Uterus (tissue), 4 donors: ENCODE measurements around the gene OTOG. TPM values are rescaled to one million over a fixed set of nuclear protein-coding genes. Genes with fewer than 3 reads are reported as not detected.

Source experiments
- DNase-seq, 2 donors: peaks; one replicate each; pipeline ENCODE4 v3.0.0-alpha.2; 2019 to 2020
- H3K27ac ChIP-seq, 2 donors: fragments of 200-600 bp; sonication (generic); 1 replicate in 1 of 2; 2 replicates in 1 of 2; pipeline ENCODE4 v1.5.1; 2016 to 2018
- H3K27me3 ChIP-seq, 2 donors: fragments of 200-600 bp; sonication (generic); one replicate each; pipeline ENCODE4 v1.5.1; 2018 to 2019; ENCODE audit warnings: control low read depth in 1 of 2
- H3K36me3 ChIP-seq, 2 donors: fragments of 200-600 bp; sonication (generic); one replicate each; pipeline ENCODE4 v1.5.1; 2019; ENCODE audit warnings: control low read depth in 1 of 2
- H3K4me1 ChIP-seq, 2 donors: fragments of 200-600 bp; sonication (generic); one replicate each; pipeline ENCODE4 v1.5.1; 2018 to 2019; ENCODE audit warnings: control low read depth in 1 of 2
- H3K4me3 ChIP-seq, 2 donors: fragments of 200-600 bp; sonication (generic); 1 replicate in 1 of 2; 2 replicates in 1 of 2; pipeline ENCODE4 v1.5.1; 2018 to 2019; ENCODE audit warnings: mild to moderate bottlenecking in 1 of 2
- H3K9me3 ChIP-seq, 2 donors: fragments of 200-600 bp; sonication (generic); one replicate each; pipeline ENCODE4 v1.5.1; 2019; ENCODE audit warnings: control low read depth in 1 of 2
- CTCF ChIP-seq, 4 experiments: fragments of 200-600 bp in 2 of 4; fragments of 450-650 bp in 2 of 4; sonication (generic) in 2 of 4; IDR thresholded peaks; one replicate each; pipeline ENCODE4 v1.5.1; 2016 to 2019; ENCODE audit warnings: antibody characterized with exemption in 4 of 4, mild to moderate bottlenecking in 2 of 4, moderate library complexity in 1 of 4
- POLR2A ChIP-seq, 2 donors: fragments of 450-650 bp; IDR thresholded peaks; one replicate each; pipeline ENCODE4 v1.6.1; 2016; ENCODE audit warnings: antibody characterized with exemption in 2 of 2, mild to moderate bottlenecking in 1 of 2, moderate library complexity in 1 of 2
- intact Hi-C: fragments of 100-400 bp; cut with DNase I; formaldehyde crosslinking; loops from one replicate; pipeline ENCODE4 v1.15.1; 2023; ENCODE audit warnings: low total_unique reads
- total RNA-seq, 4 donors: library from RNA; depleted of rRNA in 3 of 4; stranded (reverse); fragments of >200 nt in 3 of 4; gene quantifications; one replicate each; pipeline versions ENCODE4 v1.1.0 to v1.2.4, GENCODE V29; 2014 to 2023
- donor health status: DM: yes; HTN: yes; CAD: no.

OTOG gene
- total RNA-seq, 4 donors from 2014 or later: under 0.01 TPM; not detected in 3

- Histone ChIP-seq H3K4me1 (no peaks in the 10 kb centered on the region), H3K9me3 (no peaks in the 10 kb centered on the region), H3K4me3 (no peak overlapping the region), H3K27ac (no peak overlapping the region), H3K36me3 (no peaks in the 10 kb centered on the region), H3K27me3 (no peaks in the 10 kb centered on the region)
- intact Hi-C loops: no loop called here
- TF ChIP-seq POLR2A (IDR thresholded peaks at IDR 0.05): no peak
- no peak for TF ChIP-seq CTCF (IDR thresholded peaks at IDR 0.05)
- no peak for DNase-seq
These were observed 819 bp upstream of the OTOG start for GRCh38 chr11:17546240-17546639.

- Histone ChIP-seq H3K27me3 (no peaks in the 10 kb centered on the region), H3K4me1 (no peaks in the 10 kb centered on the region), H3K4me3 (no peak overlapping the region), H3K27ac (no peak overlapping the region), H3K9me3 (no peaks in the 10 kb centered on the region), H3K36me3 (no peaks in the 10 kb centered on the region)
- no peak for DNase-seq
- TF ChIP-seq CTCF (IDR thresholded peaks at IDR 0.05): no peak
- no peak for TF ChIP-seq POLR2A (IDR thresholded peaks at IDR 0.05)
- intact Hi-C loops: no loop called here
These were observed 873 bp downstream of the OTOG start for GRCh38 chr11:17547932-17548331.

GRCh38 chr11:17548444-17548843, 1.4 kb downstream of the OTOG start:
- H3K36me3 ChIP-seq: no peaks in the 10 kb centered on the region
- intact Hi-C loops: no loop called here
- no peak overlapping the region for H3K4me3 ChIP-seq
- TF ChIP-seq POLR2A (IDR thresholded peaks at IDR 0.05) (no peak), CTCF (IDR thresholded peaks at IDR 0.05) (no peak)
- H3K27ac ChIP-seq: no peak overlapping the region
- no peaks in the 10 kb centered on the region for H3K9me3 ChIP-seq
- DNase-seq: no peak
- no peaks in the 10 kb centered on the region for H3K27me3 ChIP-seq
- H3K4me1 ChIP-seq: no peaks in the 10 kb centered on the region

- no peak for DNase-seq
- Histone ChIP-seq H3K4me3 (no peak overlapping the region), H3K36me3 (no peaks in the 10 kb centered on the region), H3K9me3 (no peaks in the 10 kb centered on the region), H3K27ac (no peak overlapping the region), H3K4me1 (no peaks in the 10 kb centered on the region), H3K27me3 (no peaks in the 10 kb centered on the region)
- intact Hi-C loops: no loop called here
- TF ChIP-seq CTCF (IDR thresholded peaks at IDR 0.05) (no peak), POLR2A (IDR thresholded peaks at IDR 0.05) (no peak)
These were observed 3.6 kb downstream of the OTOG start for GRCh38 chr11:17550450-17551346.

GRCh38 chr11:17551347-17552040, 4.4 kb downstream of the OTOG start:
- H3K27ac ChIP-seq: no peak overlapping the region
- no peak overlapping the region for H3K4me3 ChIP-seq
- H3K4me1 ChIP-seq: no peaks in the 10 kb centered on the region
- no peaks in the 10 kb centered on the region for H3K9me3 ChIP-seq
- no peak for DNase-seq
- H3K27me3 ChIP-seq: no peaks in the 10 kb centered on the region
- TF ChIP-seq POLR2A (IDR thresholded peaks at IDR 0.05) (no peak), CTCF (IDR thresholded peaks at IDR 0.05) (no peak)
- no peaks in the 10 kb centered on the region for H3K36me3 ChIP-seq
- intact Hi-C loops: no loop called here
